Measurements from ENCODE around the gene WDFY4.

The WDFY4 gene

GRCh38 chr10:48835781-48836180 is 151.1 kb downstream of the WDFY4 start:
- H3K4me3 ChIP-seq (ENCODE audit: low read depth, low read length) = no peak overlapping the region
- TF ChIP-seq CTCF (conservative IDR thresholded peaks at IDR 0.05; ENCODE audit: low read depth, low read length) = no peak
- no peak for DNase-seq (ENCODE audit: low read depth)

GRCh38 chr10:48836605-48837004 is 151.9 kb downstream of the WDFY4 start:
- TF ChIP-seq CTCF (conservative IDR thresholded peaks at IDR 0.05; ENCODE audit: low read depth, low read length) = no peak
- no peak overlapping the region for H3K4me3 ChIP-seq (ENCODE audit: low read depth, low read length)
- no peak for DNase-seq (ENCODE audit: low read depth)

GRCh38 chr10:48838834-48839233 is 154.2 kb downstream of the WDFY4 start:
- no peak for DNase-seq (ENCODE audit: low read depth)
- H3K4me3 ChIP-seq (ENCODE audit: low read depth, low read length) = no peak overlapping the region

GRCh38 chr10:48839809-48840679 is 155.4 kb downstream of the WDFY4 start:
- no peak for DNase-seq (ENCODE audit: low read depth)
- no peak overlapping the region for H3K4me3 ChIP-seq (ENCODE audit: low read depth, low read length)
- TF ChIP-seq CTCF (conservative IDR thresholded peaks at IDR 0.05; ENCODE audit: low read depth, low read length) = no peak

More at GRCh38 chr10:48838834-48839233, 154.2 kb downstream of the WDFY4 start:
- TF ChIP-seq CTCF (conservative IDR thresholded peaks at IDR 0.05; ENCODE audit: low read depth, low read length) = no peak

GRCh38 chr10:48842231-48842630 is 157.6 kb downstream of the WDFY4 start:
- TF ChIP-seq CTCF (conservative IDR thresholded peaks at IDR 0.05; ENCODE audit: low read depth, low read length) = no peak
- H3K4me3 ChIP-seq (ENCODE audit: low read depth, low read length) = no peak overlapping the region
- DNase-seq (ENCODE audit: low read depth) = no peak

- no peak for TF ChIP-seq CTCF (conservative IDR thresholded peaks at IDR 0.05; ENCODE audit: low read depth, low read length)
- no peak for DNase-seq (ENCODE audit: low read depth)
- no peak overlapping the region for H3K4me3 ChIP-seq (ENCODE audit: low read depth, low read length)
Measured at GRCh38 chr10:48843198-48843597, 158.5 kb downstream of the WDFY4 start.

- no peak for TF ChIP-seq CTCF (conservative IDR thresholded peaks at IDR 0.05; ENCODE audit: low read depth, low read length)
- no peak overlapping the region for H3K4me3 ChIP-seq (ENCODE audit: low read depth, low read length)
- peak; percentile 3 for DNase-seq (ENCODE audit: low read depth)
Measured at GRCh38 chr10:48844616-48845015, 159.9 kb downstream of the WDFY4 start.

Measured in choroid plexus epithelial cell (primary cell).